NCI-H226 (cell line): ENCODE data around the gene GRIK1.
A peak's percentile ranks its signal among the peaks of the same experiment; 100 is the strongest.

ENCODE experiments used
- DNase-seq: peaks from one replicate; pipeline ENCODE4 v3.0.0-alpha.2; 2015

GRIK1 gene

DNA sequence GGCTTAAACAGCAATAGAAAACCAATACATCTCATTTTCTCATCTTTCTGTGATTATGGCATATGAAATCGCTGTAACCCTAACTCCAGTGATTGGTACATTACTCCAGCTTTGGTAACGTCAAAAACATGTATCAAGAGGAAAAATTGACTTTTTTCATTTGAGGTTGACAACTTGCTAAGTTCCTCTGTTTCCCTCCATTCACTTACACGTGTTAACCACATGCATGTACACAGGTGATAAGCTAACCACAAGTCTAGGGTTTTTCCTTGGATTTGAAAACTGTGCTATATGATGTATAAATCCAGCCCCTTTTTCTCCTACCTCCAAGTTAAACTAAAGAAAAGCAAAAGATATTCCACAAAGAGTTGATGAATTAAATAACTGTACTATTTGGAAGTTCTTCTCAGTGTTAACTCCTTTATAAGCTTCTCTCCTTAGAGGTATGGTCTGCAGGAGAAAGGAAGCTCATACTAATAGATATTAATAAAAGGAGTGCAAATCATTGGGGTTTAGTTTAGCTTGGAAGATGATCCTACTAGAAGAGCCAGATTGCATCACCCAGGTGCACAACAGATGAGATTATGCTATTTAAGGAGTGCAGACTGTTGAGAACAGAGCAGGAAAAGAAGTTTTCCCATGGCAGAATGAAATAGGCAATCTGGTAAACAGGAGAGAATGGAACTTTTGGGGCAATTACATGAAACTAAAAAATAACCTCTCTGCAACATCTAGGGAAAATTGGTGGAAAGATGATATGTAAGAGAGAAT is 277.9 kb downstream of the GRIK1 start:
- DNase-seq: no peak

- DNase-seq: no peak
These were observed 279.6 kb downstream of the GRIK1 start for GRCh38 chr21:29660047-29660720.

DNA sequence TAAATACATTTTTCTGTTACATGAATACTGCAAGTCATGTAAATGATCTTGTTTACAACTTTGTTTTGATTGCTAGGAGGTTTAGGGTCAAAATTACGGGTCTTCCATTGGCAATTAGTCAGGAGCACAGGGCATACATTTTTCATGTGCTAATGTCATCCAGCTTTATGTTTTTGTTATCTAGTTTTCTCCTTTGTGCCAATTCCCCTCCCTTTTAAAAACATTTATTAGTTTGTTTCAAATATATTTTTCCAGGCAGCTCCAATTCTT is 280.9 kb downstream of the GRIK1 start:
- DNase-seq: no peak

- DNase-seq: no peak
These were observed 281.4 kb downstream of the GRIK1 start for GRCh38 chr21:29658177-29658933.

DNA sequence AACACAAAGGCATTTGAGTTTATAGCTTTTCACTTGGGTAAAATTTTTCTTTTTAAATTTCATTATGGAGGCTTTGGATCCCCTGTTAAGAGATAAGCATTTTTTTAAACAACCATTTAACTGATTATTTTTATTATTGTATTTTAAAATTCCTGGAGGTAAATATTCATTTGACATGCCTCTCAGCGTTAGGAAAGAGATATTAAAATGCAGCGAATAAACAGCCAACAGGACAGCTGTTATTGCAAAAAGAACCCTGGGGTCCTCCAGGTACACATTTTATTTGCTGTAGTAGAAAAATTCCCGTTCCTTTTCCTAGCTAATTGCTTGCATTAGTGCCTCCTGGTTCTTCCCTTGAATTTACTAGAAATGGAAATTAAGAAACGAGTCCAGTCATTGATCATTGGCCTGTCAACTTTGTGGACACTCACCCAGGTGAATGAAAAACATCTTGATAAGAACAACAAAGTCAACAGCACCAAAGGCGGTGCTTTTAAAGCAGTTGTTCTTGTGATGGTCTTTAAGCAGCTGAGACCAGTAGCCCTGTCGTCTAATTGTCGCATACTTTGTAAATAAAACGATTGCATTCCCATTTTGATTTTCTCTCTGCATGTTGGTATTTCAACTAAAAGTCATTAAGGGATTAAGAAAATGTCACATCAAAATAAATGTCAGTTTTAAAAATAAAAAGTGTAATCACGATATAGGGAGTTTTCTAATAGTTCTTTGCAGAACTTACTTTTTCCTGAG is 282.4 kb downstream of the GRIK1 start:
- DNase-seq: no peak

GRCh38 chr21:29656504-29657239 is 283.1 kb downstream of the GRIK1 start:
- peak; percentile 51 for DNase-seq

- no peak for DNase-seq
These were observed 284.2 kb downstream of the GRIK1 start for GRCh38 chr21:29655577-29655976.

DNA sequence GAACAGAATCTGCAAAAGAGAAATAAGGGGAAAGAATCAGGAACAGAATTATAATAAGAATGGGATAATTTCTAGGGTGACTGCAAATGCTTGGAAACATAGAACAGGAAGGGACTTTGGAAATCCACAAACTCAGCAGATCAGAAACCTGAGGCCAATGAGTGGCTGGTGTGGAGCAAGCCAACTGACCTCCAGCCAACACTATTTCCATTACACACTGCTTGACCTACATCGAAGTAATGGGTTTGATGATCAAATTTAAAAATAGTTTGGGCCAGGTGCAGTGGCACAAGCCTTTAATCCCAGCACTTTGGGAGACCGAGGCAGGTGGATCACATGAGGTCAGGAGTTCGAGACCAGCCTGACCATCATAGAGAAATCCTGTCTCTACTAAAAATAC is 284.9 kb downstream of the GRIK1 start:
- DNase-seq: no peak

- no peak for DNase-seq
These were observed 285.6 kb downstream of the GRIK1 start for GRCh38 chr21:29654203-29654602.

DNA sequence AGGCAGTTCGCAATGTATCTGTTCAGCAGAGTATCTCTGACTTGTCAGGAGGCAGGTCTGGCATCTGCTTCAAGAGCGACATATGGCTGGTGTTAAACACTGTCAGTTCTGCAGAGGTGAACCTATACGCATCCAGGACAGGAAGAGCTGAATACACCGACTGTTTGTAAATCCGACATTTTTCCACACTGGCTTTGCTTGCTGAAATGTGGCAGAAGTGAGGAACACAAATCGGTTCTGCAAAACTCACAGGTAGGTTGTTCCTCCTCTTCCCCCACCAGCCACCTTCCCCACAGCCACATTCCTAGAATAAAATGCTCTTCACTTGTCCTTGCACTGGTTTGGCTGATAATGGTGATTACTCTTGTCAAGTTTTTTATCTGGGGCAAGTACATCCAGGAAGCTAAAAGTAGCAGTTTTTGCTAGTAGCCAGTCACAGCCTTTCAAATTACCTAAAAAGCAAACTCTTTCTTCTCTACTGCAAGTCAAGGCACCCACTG is 289.2 kb downstream of the GRIK1 start:
- DNase-seq: no peak

GRCh38 chr21:29649406-29649814 is 290.4 kb downstream of the GRIK1 start:
- no peak for DNase-seq

DNA sequence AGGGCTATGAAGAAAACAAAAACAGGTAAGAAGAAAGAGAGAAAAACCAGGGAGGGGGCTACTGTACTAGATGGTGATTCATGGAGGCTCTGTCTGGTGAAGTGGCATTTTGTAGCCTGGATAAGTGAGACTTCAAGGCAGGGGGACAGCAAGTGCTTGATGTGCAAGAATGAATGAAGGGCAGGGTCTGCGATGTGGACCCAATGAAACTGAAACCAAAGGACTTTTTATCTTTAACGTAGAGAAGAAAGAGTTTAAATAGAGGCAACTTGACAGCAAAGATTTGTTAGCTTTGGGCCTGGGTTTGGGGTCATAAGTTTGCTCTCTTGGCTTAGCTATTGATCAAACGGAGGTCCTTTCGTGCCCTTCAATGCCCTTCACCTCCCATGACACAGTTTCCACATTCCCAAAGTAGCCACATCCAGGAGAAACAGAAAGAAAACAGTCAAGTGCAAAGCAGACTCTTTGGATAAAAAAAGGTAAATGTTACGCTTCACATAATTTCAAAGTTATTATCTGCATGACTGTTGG is 291.0 kb downstream of the GRIK1 start:
- no peak for DNase-seq

DNA sequence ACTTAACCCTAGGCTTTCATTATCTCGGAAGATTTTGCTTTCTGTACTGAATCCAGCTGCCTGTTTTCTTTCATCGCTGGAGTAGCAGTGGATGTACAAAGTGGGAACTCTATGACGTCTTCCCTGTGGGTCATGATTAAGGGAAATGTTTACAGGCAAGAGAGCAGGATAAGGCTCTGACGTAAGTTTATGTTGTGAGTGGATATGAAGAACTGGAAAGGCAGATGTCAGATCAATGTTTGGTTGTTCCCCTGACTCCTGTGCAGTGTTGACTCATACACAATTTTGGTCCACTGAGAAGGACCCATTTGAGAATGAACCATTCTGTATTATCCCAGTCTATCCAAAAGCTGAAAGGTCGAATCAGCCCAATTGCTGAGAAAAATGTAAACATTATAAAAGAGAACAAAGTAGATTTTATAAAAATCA is 292.4 kb downstream of the GRIK1 start:
- no peak for DNase-seq

DNA sequence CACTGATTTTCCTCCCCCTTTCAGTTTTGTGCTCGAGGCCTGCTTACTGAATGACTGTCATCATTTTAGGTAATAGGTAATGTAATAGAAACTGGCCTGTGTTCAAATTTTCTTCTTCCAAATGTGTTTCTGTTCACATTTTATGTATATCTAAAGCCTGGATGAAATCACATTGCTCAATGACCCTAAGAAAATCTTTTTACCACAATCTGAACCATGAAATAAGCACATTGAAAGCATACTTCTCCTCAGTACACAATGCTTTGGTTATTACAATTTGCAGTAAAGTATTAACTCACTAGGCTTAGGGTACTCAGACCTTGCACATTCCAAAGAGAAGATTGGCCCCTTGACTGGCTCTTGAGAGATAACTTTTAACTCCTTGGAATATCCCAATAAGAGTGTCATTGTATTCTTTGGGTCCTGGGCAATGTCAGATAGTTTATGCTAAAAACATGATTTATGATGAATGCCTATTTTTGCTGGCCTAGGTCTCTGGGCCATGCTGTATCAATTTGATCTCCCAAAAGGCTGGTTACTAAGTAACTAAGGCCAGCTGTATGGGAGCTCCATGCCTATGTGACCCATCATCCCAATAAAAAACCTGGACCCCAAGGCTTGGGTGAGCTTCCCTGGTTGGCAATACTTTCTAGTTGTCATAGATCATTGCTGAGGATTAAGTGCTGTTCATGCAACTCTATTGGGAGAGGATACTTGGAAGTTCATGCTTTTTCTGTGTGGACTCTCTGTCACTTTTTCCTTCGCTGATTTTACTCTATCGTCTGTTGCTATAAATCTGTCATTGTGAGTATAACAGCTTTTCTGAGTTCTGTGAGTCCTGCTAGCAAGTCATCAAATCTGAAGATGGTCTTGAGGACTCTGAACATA is 293.9 kb downstream of the GRIK1 start:
- DNase-seq: no peak

GRCh38 chr21:29643289-29643688 is 296.5 kb downstream of the GRIK1 start:
- DNase-seq: no peak

DNA sequence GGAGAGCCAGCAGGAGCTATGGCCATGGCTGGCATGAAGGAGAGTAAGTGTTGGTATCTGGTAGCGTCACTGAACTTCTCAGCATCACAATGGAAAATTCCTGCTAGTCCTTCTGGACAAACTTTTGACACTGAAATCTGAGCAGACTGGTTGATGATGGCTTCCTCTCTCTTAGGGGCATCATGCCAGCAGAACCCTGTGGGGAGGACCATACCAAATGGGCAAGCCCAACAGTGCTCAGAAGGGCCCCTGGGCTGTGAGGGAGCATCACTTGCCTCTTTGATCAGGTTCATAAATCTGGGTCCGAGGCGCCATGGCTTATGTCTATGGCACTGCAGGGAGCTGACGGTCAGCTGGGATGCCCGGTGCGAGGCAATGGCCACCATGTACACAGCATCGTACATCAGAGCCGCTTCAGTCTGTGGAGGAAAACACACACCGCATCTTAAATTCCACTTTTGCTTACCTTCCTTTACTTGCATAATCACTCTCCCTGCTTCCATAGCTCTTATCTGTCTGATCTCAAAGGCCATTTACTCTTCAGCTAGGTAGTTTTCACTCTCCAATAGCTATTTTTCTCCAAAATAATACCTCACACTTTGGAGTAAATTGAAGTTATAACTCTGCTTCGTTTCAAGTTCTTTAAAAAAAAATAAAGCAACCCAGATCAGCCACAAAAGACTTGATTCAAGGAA is 297.1 kb downstream of the GRIK1 start:
- no peak for DNase-seq

DNA sequence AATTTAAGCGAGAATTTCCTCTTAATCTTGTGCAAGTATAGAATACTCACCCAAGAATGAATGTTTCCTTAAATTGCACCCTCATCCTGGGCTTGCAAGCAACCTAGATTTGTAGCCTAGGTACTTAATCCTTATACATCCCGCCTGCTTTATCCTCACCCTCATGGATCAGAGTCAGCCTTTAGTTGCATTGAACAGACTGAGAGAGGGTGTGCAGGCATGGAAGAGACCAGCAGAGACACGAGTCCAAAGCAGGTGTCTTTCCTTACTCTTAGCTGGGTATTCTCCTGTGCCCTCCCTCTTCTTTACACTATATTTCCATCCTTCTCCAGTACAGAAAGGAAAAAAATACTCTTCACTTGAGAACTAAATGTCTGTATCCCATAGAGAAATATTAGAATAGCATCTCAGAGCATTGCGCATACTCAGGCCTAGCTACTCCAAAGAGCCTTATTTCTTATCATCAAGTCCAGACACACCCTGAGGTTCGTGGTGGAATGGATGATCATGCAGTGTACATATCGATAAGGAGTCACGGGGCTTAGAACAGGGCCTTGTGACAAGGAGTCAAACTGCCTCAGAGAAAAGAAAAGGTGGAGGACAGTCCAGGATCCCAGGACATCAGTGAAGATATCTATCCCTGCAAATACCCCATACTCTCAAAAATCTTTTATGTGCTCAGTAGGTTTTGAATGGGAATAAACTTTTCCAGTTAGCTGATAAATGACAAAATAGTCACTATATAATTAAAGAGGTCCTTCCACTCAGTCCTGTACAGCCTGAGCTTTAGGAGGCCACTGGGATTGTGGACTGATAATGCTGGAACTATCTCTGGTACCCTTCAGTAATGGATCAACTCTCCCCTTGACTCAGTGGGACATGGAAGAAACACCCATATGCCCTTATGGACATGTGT is 297.9 kb downstream of the GRIK1 start:
- DNase-seq: no peak

GRCh38 chr21:29641001-29641634 is 298.7 kb downstream of the GRIK1 start:
- no peak for DNase-seq

GRCh38 chr21:29640080-29640508 is 299.7 kb downstream of the GRIK1 start:
- DNase-seq: no peak
